Effector memory CD8-positive, alpha-beta T cell (primary cell): ENCODE results near the gene GRIN2A.

Experiments
- ATAC-seq: fragments of 150-1000 bp; cut with Tn5 transposase; replicated peaks from 2 replicates; pipeline ENCODE4 v1.10.0; 2021; ENCODE audit warnings: mild to moderate bottlenecking, moderate library complexity
- DNase-seq, 3 experiments: peaks; one replicate each; pipeline ENCODE4 v3.0.0; 2021
- H3K27ac Mint-ChIP-seq, 2 donors: one replicate each; pipeline ENCODE4 v1.8.0; 2022; ENCODE audit warnings: mild to moderate bottlenecking in 2 of 2, mixed read lengths in 2 of 2, moderate library complexity in 2 of 2
- H3K27me3 Mint-ChIP-seq, 2 donors: one replicate each; pipeline ENCODE4 v1.8.0; 2022; ENCODE audit warnings: mixed read lengths in 2 of 2
- H3K36me3 Mint-ChIP-seq: one replicate; pipeline ENCODE4 v1.8.0; 2022; ENCODE audit warnings: mild to moderate bottlenecking, moderate library complexity, mixed read lengths; ENCODE audit not compliant: insufficient read depth
- H3K4me1 Mint-ChIP-seq, 2 donors: one replicate each; pipeline ENCODE4 v1.8.0; 2022; ENCODE audit warnings: low read depth in 2 of 2, mixed read lengths in 2 of 2
- H3K4me3 Mint-ChIP-seq, 2 donors: one replicate each; pipeline ENCODE4 v1.8.0; 2022; ENCODE audit warnings: mild to moderate bottlenecking in 2 of 2, mixed read lengths in 2 of 2, moderate library complexity in 2 of 2
- H3K9me3 Mint-ChIP-seq, 2 donors: one replicate each; pipeline ENCODE4 v1.8.0; 2022; ENCODE audit warnings: mixed read lengths in 2 of 2

The GRIN2A gene

DNA sequence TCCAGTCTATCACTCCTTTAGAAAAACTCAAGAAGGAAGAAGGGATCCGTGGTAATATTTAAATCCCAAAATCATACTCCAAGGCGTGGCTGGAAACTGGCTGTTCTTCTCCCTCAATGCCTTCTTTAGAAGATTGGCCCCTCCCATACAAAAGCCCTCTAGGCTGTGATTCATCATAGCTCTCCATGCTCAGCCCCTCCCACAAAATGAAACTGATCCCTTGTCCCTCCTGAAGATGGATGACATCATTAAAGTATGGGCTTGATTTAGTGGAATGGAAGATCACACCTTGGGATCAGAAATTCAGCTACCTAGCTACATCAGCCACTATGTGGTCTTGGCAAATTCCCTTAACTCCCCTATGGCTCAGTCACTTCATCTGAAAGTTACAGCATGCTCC is 4.1 kb downstream of the GRIN2A start:
- Mint-ChIP-seq H3K4me1 (peaks cover 6 to 8% of the 10 kb centered on the region in 2 donors), H3K27ac (no peak overlapping the region), H3K36me3 (no peaks in the 10 kb centered on the region), H3K4me3 (no peak overlapping the region), H3K27me3 (peaks cover 34 to 41% of the 10 kb centered on the region in 2 donors), H3K9me3 (no peaks in the 10 kb centered on the region)
- DNase-seq, result no peak
- no peak for ATAC-seq

DNA sequence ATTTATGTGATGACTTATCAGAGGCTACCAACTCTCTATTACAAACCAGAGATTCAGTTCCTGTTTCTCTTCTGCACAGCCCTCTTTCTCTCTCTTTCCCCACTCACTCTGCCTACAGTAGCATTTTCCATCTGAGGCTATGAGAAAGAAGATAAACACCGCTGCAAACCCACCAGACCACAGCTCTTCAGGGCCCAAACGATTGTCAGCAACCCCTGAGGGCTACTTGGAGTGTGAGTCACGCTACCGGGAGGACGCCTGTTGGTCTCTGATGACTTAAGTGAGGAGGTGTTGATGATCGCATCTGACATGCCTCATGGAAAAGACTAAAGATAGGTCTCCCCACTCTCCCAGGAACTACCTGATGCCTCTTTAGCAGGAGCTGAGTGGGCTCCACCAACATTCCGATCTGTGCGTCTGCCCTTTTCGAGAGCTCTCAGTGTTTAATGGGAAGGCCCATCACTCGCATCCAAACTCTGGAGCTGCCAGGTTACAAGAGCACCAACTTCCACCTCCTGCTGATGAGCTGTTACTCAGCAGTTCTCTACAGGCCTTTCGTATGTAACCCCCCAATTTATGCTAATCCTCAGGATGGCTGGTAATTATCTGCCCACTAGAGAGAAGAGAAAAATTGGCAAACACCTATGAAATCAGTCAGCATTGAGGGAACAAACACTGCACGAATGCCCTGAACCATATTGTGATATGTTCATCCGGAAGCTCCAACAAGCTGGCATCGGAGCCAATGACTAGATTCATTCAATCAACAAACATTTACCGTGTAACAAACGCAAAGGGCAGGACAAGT is 9.2 kb downstream of the GRIN2A start:
- Mint-ChIP-seq H3K9me3 (no peaks in the 10 kb centered on the region), H3K27ac (no peak overlapping the region), H3K27me3 (peaks cover 20 to 29% of the 10 kb centered on the region in 2 donors), H3K4me1 (no peaks in the 10 kb centered on the region), H3K36me3 (no peaks in the 10 kb centered on the region), H3K4me3 (no peak overlapping the region)
- DNase-seq, result no peak
- ATAC-seq, result no peak

DNA sequence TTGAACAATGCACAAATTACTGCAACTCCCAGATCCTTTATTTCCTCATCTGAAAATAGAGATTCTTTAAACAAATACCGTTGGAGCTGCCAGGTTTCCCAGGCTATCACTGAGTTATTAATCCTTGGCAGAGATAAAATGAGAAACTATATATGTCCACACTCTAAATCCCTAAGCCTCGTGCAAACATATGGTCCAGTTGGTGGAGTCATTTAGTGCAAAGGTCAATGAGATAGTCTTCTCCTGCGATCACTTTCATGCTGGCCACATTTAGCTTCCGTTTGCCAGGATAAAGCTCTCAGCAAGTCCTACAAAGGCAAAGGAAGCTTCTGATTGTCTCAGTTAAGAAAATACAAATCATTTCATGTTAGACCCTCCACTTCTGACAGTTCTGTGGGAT is 11.0 kb downstream of the GRIN2A start:
- H3K36me3 Mint-ChIP-seq, result no peaks in the 10 kb centered on the region
- H3K9me3 Mint-ChIP-seq, result no peaks in the 10 kb centered on the region
- ATAC-seq (no peak), DNase-seq (no peak)
- H3K27me3 Mint-ChIP-seq, result peaks cover 10 to 28% of the 10 kb centered on the region in 2 donors
- no peak overlapping the region for H3K4me3 Mint-ChIP-seq
- H3K4me1 Mint-ChIP-seq, result no peaks in the 10 kb centered on the region
- H3K27ac Mint-ChIP-seq, result no peak overlapping the region

DNA sequence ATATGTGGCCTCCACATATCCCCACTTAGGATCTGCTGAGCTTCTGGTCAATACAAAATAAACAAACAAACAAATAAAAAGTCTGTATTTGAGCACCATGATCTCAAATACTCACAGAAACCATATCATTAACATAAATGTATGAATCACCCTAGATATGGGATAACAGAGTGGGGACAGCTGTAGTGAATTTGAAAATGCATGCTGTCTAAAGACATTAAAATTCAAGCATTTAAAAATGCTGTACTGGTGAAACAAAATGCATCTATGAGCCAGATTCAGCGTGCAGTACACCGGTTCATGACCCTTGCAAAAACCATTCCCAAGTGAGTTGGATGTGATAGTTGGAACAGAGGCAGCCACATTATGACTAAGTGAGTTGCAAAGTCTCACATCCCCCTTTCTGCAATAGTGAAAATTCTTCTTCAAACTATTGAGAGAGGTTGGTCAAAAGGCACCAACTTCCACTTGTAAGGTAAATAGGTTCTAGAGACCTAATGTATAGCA is 12.3 kb downstream of the GRIN2A start:
- H3K9me3 Mint-ChIP-seq, result no peaks in the 10 kb centered on the region
- ATAC-seq (no peak), DNase-seq (no peak)
- H3K27me3 Mint-ChIP-seq, result peaks cover 5 to 33% of the 10 kb centered on the region in 2 donors
- H3K36me3 Mint-ChIP-seq, result no peaks in the 10 kb centered on the region
- H3K27ac Mint-ChIP-seq, result no peak overlapping the region
- H3K4me3 Mint-ChIP-seq, result no peak overlapping the region
- H3K4me1 Mint-ChIP-seq, result no peaks in the 10 kb centered on the region

DNA sequence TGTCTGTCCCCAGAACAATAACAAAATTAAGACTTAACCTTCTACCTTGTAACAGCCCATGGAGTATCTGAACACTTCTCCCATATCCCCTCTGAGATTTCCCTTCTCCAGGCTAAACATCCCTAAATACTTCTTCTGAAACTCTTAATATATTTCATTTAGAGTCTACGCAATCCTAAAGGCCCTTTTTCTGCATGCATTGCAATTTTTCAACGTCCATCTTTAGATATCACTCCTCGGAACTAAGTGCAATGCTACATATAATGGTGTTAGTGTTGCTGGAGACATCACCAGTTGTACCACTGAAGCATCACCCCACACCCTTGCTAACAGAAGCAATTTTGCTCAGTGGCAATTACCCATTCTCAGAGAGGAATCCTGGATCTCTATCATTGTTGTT is 13.2 kb downstream of the GRIN2A start:
- Mint-ChIP-seq H3K27me3 (peaks cover 4 to 30% of the 10 kb centered on the region in 2 donors), H3K4me3 (no peak overlapping the region), H3K36me3 (no peaks in the 10 kb centered on the region), H3K9me3 (no peaks in the 10 kb centered on the region), H3K4me1 (no peaks in the 10 kb centered on the region), H3K27ac (no peak overlapping the region)
- ATAC-seq (no peak), DNase-seq (no peak)

DNA sequence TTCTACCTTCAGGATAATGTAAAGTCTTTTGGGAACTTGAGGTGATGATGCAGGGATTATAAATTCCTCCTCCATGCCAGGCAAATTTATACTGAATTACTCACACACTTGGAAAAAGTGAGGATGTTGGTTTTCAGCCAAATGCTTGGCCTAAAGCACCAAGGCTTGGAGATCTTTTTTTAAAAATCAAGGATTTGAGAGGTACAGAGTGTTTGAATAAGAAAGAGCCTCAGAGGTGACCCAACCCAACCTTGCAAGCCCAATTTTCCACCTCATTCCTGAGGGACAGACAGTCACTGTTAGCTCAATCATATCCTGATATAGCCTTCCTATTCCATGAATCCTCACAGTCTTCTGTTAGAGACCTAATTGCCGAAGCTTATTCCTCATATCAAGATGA is 14.0 kb downstream of the GRIN2A start:
- Mint-ChIP-seq H3K36me3 (no peaks in the 10 kb centered on the region), H3K4me3 (no peak overlapping the region), H3K4me1 (no peaks in the 10 kb centered on the region), H3K9me3 (no peaks in the 10 kb centered on the region), H3K27ac (no peak overlapping the region), H3K27me3 (peaks cover 2 to 22% of the 10 kb centered on the region in 2 donors)
- DNase-seq, result no peak
- no peak for ATAC-seq

DNA sequence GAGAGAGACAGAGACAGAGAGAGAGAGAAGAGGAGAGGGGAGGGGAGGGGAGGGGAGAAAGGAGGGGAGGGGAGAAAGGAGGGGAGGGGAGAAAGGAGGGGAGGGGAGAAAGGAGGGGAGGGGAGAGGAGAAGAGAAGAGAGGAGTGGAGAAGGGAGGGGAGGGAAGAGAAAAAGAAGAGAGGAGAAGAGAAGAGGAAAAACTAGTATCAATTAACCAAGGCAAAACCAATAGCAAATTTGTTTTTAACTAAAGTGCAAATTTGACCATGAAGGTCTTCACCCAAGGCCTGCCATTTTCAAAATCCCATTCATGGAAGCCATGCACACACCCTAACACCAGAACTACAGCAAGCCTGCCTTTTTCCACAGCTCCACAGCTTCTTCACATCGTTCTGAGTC is 16.6 kb downstream of the GRIN2A start:
- H3K27me3 Mint-ChIP-seq, result peaks cover 3 to 35% of the 10 kb centered on the region in 2 donors
- H3K4me1 Mint-ChIP-seq, result no peaks in the 10 kb centered on the region
- no peak for DNase-seq
- no peak for ATAC-seq
- H3K9me3 Mint-ChIP-seq, result peaks cover 0 to 2% of the 10 kb centered on the region in 2 donors
- H3K27ac Mint-ChIP-seq, result no peak overlapping the region
- no peaks in the 10 kb centered on the region for H3K36me3 Mint-ChIP-seq
- H3K4me3 Mint-ChIP-seq, result no peak overlapping the region

DNA sequence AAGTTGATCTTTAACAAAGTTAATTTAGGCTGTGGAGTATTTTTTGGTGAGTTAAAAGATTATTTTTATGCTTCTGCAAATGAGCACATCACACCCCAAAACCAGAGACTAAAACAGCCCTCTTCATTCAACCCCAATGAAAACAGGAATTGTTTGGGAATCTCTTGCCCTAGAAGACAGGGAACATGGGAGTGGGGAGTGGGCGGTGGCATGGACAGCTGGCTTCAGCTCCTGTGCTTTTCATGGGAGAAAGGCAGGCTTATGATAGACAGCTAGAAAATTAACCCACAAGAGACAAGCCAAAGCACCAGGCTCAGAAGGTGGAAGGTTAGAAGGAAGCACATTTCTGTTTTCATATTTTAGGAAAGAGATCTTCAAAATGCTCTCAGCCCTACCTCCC is 19.2 kb downstream of the GRIN2A start:
- no peak overlapping the region for H3K27ac Mint-ChIP-seq
- no peaks in the 10 kb centered on the region for H3K36me3 Mint-ChIP-seq
- H3K27me3 Mint-ChIP-seq, result peaks cover 5 to 39% of the 10 kb centered on the region in 2 donors
- DNase-seq (no peak), ATAC-seq (no peak)
- H3K9me3 Mint-ChIP-seq, result peaks cover 0 to 2% of the 10 kb centered on the region in 2 donors
- H3K4me1 Mint-ChIP-seq, result no peaks in the 10 kb centered on the region
- H3K4me3 Mint-ChIP-seq, result no peak overlapping the region

DNA sequence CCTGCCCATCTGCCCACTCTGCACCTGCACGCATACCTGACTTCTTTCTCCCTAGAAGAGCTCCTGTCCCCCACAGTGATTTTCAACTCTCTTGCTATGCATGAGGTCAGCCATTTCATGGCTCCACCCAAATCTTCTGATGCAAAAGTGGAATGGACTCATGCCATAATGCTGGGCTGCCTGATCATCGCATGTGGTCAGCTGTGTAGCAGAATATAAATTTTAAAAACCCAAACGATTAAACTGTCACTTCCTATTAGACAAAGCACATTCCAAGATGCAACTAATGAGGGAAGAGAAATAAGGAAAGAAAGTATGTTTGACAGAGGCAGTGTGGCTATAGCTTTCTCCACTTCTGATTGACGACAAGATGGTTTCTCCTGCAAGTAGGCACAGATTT is 26.1 kb downstream of the GRIN2A start:
- peaks cover 3% of the 10 kb centered on the region for H3K36me3 Mint-ChIP-seq

DNA sequence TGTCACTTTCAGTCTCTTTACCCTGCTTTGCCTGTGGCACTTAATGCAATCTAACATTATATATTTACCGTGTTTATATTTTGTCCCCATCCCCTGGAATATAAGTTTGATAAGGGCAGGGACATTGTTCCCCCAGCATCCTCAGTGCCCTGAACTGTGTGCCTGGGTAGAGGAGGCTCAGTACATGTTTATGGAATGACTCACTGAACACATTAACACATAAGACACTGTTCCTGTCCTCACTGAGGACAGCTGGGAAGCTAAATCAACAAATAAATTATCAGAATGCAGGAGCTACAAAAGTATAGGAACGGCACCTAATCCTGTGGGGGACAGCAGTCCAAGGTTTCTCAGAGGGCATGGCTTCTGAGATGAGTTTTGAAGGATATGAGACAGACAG is 27.8 kb downstream of the GRIN2A start:
- H3K36me3 Mint-ChIP-seq, result peaks cover 3% of the 10 kb centered on the region
- H3K27me3 Mint-ChIP-seq, result peaks cover 5 to 53% of the 10 kb centered on the region in 2 donors
- ATAC-seq, result no peak
- no peak for DNase-seq
- H3K4me1 Mint-ChIP-seq, result no peaks in the 10 kb centered on the region
- peaks cover 0 to 2% of the 10 kb centered on the region in 2 donors for H3K9me3 Mint-ChIP-seq
- no peak overlapping the region for H3K4me3 Mint-ChIP-seq
- H3K27ac Mint-ChIP-seq, result no peak overlapping the region

More for the DNA sequence above, 26.1 kb downstream of the GRIN2A start:
- ATAC-seq, result no peak
- Mint-ChIP-seq H3K27me3 (peaks cover 5 to 62% of the 10 kb centered on the region in 2 donors), H3K4me1 (no peaks in the 10 kb centered on the region), H3K9me3 (peaks cover 0 to 2% of the 10 kb centered on the region in 2 donors), H3K4me3 (no peak overlapping the region), H3K27ac (no peak overlapping the region)
- no peak for DNase-seq

DNA sequence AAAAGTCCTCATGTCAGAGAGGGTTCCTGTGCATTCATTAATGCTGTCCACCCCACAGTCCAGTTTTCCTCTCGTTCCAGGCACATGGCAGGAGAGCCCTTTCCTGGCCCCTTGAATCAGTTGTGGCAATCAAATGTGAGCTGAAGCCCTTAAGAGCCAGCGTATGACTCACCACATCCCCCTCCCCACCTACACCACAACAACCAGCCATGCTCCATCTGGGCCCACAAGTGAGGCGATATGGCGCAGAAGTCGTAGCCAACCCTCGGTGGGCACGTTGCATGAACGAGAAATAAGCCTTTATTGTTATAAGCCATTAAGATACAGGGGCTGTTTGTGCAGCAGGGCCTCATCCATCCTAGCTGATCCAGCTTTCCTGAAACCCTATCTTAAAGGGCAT is 28.2 kb downstream of the GRIN2A start:
- no peak overlapping the region for H3K27ac Mint-ChIP-seq
- ATAC-seq (no peak), DNase-seq (no peak)
- no peak overlapping the region for H3K4me3 Mint-ChIP-seq
- peaks cover 3% of the 10 kb centered on the region for H3K36me3 Mint-ChIP-seq
- peaks cover 6 to 53% of the 10 kb centered on the region in 2 donors for H3K27me3 Mint-ChIP-seq
- H3K4me1 Mint-ChIP-seq, result no peaks in the 10 kb centered on the region
- peaks cover 0 to 2% of the 10 kb centered on the region in 2 donors for H3K9me3 Mint-ChIP-seq

DNA sequence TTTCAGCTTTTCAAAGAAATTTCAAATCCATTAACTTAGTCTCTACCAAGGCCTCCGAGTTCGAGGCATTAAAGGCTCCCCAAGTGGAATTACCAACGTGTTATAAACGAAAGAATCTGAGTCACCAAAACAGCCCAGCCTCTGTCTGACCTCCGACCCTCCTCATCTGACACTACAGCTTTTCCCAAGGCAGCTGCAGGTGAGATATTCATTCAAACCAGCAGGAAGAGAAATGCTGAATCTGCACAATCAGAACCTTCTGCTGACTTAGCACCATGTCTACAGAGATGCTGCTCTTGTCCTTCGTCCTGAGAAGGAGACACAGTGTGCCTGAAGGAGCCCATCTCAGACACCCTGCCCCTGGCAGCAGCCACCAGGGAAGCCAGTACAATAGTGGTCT is 30.5 kb downstream of the GRIN2A start:
- peaks cover 6 to 62% of the 10 kb centered on the region in 2 donors for H3K27me3 Mint-ChIP-seq
- H3K27ac Mint-ChIP-seq, result no peak overlapping the region
- peaks cover 0 to 2% of the 10 kb centered on the region in 2 donors for H3K9me3 Mint-ChIP-seq
- no peaks in the 10 kb centered on the region for H3K4me1 Mint-ChIP-seq
- no peak for DNase-seq
- no peak for ATAC-seq
- H3K36me3 Mint-ChIP-seq, result peaks cover 3% of the 10 kb centered on the region
- no peak overlapping the region for H3K4me3 Mint-ChIP-seq

DNA sequence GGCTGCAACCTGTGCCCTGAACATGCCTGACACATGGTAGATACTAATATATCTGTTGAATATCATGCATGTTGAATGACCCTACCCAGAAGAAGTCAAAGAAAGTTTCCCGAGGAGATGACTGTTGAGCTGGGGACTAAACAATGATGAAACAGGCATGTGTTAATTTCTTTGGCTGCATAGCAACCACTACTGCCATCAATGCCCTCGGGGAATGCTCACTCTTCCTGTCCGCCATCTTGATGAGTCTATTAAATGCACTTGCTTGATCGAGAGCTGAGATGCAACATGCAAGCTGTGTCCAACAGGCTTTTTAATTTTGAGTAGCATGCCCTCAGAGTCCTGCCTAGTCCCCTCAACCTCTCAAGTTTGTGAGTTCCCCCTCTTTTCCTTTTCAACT is 31.3 kb downstream of the GRIN2A start:
- Mint-ChIP-seq H3K9me3 (peaks cover 0 to 2% of the 10 kb centered on the region in 2 donors), H3K27me3 (peaks cover 6 to 54% of the 10 kb centered on the region in 2 donors), H3K4me3 (no peak overlapping the region), H3K36me3 (peaks cover 3% of the 10 kb centered on the region), H3K4me1 (no peaks in the 10 kb centered on the region), H3K27ac (no peak overlapping the region)
- no peak for DNase-seq
- ATAC-seq, result no peak

DNA sequence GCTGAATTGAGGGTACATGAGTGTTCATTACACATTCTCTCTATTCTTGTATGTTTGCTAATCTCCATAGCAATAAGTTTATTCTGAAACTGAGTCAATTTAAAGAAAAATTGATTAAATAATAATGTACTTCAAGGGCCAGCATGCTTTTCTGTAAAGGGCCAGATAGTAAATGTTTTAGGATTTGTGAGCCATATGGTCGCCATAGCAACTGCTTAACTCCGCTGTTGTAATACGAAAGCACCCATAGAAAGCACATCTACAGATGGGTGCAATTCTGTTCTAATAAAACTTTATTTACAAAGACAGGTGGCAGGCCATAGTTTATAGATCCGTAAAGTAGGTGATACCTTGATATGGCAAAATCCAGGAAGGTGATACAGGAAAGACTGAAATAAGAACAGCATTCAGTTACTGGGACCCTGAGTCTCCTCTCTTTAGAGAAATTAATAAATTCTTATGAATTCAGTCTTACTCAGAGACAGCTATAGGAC is 36.6 kb downstream of the GRIN2A start:
- ATAC-seq (no peak), DNase-seq (no peak)
- peaks cover 0 to 2% of the 10 kb centered on the region in 2 donors for H3K9me3 Mint-ChIP-seq
- no peaks in the 10 kb centered on the region for H3K4me1 Mint-ChIP-seq
- no peaks in the 10 kb centered on the region for H3K36me3 Mint-ChIP-seq
- H3K27ac Mint-ChIP-seq, result no peak overlapping the region
- H3K4me3 Mint-ChIP-seq, result no peak overlapping the region
- H3K27me3 Mint-ChIP-seq, result peaks cover 6 to 13% of the 10 kb centered on the region in 2 donors
